Activated gamma-delta T cell (primary cell): ENCODE results near the gene C5orf15.

ENCODE experiments used
- DNase-seq: peaks from one replicate; lab custom pipeline; 2025; lab: John Stamatoyannopoulos, UW

Gene C5orf15

DNA sequence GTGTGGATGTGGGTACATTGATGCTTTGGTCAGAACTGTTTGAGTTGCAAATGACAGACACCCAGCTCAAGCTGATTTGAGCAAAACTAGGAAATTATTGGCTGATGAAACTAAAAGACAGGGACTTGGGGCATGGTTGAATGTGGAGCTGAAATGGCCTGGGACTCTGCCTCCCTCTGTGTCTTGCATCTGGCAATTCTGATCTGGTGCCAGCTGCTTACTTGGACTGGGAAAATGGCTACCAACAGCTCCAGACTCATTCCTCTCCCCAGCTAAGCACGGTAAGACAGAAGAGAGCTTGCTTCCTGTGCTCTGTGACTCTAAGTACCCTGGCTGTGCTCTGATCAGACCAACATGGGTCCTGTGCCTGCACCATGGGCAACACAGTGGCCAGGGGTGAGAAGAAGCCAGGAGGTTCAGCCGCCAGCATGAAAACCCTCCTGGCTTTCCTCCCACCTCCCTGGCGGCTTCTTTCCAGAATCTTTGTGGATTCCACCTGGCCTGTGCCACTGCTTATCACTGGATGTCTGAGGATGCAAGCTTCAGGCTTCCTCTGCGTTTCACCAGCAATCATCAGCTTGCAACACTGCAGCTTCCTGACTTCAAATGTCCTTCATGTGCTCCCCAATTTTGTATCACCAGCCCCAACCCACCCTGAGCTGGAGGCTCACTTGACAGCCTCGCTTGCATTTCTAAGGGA lies 44.1 kb downstream of the C5orf15 start:
- DNase-seq: no peak

DNA sequence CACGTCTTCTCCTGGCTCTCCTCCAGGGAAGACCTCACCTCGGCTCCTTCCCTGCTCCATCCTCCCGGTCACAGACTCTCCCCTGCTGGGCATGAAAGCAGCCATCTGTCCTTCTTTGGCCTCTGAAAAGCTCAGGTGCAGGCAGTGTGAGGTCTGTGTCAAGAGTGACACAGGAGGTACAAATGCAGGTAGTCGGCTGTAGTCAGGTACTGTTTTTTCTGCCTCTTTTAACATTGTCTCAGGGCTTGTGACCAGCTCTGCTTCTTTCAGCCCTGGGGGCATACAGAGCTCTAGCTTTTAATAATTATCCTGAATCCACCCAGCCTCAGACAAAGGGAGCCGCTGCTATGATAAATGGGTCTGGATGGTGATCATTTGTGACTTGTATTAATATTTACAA lies 46.4 kb downstream of the C5orf15 start:
- DNase-seq: no peak

DNA sequence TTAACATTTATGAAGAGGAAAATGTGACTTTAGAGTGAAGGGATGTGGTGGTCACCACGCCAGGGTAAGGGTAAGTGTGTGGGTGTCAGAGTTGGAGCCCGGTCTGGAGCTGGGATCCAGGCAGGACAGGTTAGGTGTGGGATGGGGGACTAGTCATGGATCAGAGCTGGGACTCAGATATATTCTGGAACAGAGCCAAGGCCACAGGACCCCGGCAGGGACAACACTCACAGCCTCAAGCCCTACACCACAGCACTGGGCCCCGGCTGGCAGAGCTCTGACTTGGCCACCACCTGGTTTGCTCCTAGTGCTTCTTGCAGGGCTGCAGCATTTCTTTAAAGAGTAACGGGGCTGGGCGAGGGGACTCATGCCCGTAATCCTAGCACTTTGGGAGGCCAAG lies 47.4 kb downstream of the C5orf15 start:
- no peak for DNase-seq

DNA sequence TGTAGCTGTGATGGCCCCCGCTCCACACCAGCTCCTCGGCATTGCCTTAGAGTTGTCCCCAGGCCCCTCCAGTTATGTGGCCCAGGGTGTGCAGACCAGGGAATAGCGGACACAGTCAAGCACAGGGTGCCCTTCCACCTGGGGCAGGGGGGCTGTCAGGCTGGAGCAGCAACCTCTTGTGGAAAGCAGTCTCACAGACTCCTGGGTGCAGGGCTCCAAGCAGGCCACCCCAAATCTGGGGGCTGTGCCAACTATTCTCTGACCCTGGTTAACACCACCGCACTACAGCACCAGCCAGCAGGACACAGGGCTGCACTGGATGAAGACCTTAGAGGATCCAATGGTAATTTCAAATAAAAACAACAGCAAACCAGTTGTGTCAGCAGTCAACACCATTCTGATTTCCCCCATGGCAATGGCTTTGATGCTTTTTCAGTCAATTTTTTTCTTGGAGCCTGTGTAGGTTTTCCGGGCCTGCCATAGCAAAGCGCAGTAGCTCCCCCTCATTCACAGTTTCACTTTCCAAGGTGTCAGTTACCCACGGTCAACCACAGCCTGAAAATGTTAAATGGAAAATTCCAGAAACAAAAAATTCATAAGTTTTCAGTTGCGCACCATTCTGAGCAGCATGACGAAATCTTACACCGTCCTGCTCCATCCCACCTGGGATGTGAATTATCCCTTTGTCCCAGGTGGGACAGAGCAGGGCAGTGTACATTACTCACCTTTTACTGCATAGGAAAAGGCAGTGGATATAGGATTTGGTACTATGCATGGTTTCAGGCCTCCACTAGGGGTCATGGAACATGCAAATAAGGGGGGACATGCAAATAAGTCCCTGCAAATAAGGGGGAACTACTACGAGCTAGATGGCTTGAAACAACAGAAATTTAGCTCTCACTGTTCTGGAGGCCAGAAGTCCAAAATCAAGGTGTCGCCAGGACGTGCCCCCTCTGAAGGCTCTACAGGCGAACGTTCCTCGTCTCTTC lies 49.0 kb downstream of the C5orf15 start:
- no peak for DNase-seq

DNA sequence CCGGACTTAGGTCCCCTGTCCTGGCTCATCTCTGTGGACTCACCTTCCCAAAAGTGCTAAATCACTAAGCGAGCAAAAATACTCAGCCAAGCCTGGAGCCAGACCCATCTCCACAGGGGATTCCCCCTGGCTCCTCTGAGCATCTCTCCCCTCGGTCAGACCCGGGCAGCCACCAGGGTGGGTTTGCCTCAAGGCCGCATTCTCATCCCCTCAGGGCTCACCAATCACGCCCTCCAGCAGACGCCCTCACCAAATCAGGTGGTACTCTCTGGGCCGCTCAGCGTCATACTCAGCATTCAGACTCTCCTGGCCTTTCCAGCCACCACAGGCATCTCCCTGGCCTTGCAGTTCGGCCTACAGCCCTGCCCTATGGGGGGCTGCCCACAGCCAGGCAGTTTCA lies 49.7 kb downstream of the C5orf15 start:
- no peak for DNase-seq

DNA sequence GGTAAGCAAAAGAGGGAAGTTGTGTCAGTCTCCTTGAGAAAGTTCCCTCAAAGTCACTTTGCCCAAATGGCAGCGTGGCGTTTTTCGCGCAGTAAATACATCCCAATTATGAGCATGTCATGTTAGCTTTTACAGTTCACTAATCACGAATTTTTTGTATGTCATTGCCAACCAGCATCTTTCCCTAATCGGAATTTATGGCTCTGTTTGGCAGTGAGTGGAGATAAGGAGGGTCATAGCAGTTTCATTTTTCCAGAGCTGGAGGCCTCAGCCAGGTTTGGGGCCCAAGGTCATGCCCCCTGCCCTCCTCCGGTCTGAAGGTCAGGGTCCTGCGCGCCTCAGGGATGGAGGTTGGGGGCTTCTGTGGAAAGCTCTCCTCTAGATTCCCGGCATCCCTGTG lies 50.1 kb downstream of the C5orf15 start:
- no peak for DNase-seq

DNA sequence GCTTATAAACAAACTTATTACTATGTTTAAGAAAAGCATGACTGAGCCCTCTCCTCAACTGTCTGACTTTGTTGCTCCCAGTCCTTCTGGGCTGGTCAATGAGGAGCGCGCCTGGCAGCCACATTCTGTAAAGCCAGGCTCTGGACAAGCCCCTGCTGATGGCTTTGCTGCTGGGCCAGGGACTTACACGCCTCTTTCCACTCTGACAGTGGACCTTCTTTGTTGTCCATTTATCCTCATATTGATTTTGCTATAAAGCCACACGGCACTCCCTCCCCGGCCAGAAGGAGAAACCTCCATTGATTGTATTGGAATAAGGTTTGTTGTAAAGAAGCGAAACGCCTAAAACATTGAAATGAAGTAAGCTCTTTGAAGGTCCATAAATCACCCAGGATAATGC lies 50.6 kb downstream of the C5orf15 start:
- DNase-seq: no peak

DNA sequence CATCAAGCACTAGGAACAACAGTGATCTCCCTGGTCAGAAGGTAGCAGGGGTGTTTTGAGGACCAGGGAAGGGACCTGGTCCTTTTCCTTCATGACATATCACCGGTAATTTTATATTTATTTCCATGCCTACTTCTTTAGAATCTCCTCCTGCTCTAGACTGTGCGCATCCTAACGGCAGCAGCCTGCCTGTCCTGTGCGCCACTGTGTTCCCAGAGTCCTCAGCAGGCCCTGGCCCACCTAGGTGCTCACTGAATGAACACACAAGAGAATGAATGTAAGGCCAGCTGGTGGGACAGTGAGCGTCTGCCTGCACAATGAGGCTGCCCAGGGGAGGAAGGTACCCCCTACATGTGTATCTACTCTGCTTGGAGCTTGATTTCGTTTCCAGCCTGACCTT lies 51.5 kb downstream of the C5orf15 start:
- DNase-seq: no peak

DNA sequence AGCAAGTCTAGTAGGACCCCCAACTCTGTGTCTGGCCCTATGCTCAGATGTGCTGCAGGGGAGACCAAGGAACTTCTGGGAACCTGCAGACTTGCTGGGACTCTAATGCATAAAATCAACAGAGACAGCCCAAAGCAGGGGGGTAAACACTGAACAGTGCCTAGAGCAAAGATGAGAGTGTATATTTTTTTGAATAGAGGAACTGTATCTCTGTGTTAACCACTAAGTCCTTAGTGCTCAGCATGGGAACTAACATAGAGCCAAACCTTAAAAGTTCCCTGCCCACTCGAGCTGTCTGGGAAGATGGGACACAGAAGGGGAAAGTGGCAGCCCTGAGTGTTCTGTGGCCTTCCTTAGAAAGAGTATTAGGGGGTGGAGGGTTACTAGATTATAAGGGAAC lies 51.9 kb downstream of the C5orf15 start:
- no peak for DNase-seq

DNA sequence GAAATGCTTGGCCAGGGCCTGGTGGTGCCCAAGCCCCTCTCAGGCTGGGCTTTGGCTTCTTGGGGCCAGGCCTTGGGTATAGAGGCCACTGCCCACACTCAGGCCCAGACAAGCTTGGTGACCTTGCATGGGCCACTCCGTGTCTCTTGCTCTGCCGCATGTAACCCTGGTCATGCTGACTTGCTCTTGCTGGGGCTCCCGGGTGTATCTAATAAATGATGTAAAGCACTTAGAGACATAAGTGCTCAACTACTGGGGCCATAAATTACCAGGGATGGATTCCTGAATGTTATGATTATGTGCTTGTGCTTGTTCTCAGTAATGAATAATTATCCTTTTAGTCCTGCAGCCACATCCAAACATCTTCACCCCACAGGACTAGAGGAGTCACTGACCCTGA lies 54.0 kb downstream of the C5orf15 start:
- no peak for DNase-seq

DNA sequence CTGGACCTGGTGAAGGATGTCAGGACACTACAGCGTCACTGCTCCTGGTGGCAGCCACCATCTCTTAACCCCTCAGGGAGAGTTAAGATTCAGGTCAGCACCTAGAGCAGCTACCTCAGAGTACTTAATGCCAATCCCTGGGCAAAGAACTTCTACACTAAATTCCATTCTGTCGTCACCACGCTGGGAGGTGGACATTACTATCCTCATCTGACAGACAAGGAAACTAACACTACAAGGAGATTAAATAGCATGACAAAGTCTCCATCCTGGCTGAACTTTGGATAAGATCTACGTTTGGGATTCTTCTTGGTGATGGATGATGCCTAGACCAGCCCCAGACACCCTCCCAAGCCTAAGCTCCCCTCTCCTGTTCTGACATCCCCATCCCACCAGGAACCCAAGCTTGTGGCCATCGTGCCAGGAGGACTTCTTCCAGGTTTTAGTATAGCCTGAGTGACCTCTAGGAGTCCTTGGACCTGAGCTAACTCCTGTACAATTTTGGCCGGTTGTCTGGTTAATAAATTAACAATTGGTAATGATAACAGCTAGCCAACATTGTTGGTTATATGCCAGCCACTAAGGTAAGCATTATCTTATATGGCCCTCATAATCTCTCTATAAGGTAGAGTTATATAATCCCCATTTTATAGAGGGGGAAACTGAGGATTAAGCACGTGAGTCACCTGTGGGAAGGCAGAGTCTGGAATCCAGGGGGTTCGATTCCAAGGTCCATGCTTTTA lies 54.8 kb downstream of the C5orf15 start:
- DNase-seq: no peak

DNA sequence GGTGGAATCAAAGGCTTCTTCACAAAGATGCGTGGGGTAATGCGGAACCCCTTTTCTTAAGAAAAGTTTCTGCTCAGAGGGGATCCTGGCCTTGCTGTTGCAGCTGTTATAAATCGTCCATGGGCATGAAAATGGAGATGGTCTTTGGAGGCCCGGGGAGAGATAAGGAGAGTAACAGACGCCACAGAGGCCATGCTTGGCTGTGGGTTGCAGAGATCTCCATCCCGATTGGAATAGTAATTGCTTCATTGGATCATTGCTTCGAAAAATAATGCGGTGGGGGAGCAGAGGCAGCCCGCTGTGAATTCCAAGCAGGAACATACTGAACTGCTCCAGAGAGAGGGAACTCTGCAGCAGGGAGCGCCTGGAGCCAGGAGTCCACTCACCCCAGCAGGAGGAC lies 55.5 kb downstream of the C5orf15 start:
- DNase-seq: no peak

DNA sequence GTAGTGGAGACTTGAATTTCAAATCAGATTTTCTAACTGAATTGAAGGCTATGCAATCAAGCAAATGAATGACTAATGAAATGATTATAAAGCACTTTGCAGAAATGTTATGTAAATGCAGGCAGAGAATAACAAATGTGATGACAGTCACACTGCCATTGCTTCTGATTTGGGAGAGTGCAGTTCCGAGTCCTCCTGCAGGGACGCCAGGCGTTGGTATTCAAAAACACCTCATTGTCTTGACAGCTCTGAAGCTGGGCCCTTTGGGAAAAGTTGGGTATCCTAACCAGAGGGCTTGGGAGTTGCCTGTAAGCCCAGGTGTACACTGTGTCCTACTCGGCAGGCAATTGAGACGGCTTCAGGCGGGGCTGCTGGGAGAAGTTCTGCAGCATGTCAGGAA lies 57.9 kb downstream of the C5orf15 start:
- DNase-seq: no peak

DNA sequence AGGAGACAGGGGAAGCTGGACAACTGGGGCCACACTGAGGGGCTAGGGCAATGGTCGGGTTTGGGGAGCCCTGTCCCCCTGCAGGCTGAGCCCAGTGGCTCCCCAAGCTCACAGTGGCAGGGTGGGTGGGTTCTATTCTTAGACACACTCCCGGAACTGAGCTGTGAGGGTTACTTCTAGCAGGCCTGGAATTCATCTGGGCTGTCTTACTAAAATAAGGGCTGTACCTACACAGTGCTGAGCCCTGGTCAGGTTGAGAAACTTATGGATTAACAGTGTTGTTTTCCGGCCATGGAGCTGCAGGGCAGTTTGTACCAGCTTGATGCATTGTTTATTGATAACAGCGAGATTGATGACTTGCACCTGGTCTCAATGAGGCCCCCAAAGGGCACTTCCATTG lies 58.8 kb downstream of the C5orf15 start:
- no peak for DNase-seq

DNA sequence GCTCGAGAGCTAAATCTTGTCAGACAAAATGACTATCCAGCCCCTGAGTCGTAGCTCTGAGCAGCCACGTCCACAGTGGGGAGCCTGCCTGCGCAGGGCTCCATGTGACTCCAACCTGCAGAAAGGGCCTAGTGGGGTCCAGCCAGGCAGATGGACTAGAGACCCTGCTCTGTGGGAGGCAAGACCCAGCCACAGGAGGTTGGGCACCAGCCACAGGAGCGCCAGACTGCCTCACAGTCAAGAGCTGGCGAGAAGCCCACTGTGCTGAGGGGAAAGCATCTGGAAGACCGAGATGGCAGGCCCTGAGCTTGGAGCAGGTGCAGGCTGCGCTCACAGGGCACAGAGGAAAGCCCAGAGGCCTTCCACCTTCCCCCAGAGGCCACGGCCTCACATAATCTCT lies 61.4 kb downstream of the C5orf15 start:
- no peak for DNase-seq

DNA sequence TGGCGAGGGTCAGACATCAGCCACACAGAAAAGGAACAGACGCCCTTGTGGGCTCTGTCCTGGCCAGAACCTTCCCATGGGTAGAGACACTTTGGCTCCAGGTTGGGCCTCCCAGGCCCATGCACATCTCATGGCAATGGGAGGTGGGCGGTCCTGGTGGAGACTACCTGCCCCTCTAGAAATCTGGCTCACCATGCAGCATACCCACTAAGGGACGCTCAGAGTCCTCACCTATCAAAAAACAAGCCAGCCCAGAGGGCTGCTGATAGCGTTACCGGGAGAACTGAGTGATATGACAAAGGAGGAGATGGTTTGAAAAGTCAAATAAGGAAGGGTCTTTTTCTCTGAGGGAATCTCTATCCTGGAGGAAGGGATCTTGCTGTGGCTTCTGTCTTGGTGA lies 62.1 kb downstream of the C5orf15 start:
- no peak for DNase-seq
